ENCODE measurements around the gene ALDH8A1.
A peak's percentile ranks its signal among the peaks of the same experiment; 100 is the strongest.

The ALDH8A1 gene, protein sequence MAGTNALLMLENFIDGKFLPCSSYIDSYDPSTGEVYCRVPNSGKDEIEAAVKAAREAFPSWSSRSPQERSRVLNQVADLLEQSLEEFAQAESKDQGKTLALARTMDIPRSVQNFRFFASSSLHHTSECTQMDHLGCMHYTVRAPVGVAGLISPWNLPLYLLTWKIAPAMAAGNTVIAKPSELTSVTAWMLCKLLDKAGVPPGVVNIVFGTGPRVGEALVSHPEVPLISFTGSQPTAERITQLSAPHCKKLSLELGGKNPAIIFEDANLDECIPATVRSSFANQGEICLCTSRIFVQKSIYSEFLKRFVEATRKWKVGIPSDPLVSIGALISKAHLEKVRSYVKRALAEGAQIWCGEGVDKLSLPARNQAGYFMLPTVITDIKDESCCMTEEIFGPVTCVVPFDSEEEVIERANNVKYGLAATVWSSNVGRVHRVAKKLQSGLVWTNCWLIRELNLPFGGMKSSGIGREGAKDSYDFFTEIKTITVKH

DNA sequence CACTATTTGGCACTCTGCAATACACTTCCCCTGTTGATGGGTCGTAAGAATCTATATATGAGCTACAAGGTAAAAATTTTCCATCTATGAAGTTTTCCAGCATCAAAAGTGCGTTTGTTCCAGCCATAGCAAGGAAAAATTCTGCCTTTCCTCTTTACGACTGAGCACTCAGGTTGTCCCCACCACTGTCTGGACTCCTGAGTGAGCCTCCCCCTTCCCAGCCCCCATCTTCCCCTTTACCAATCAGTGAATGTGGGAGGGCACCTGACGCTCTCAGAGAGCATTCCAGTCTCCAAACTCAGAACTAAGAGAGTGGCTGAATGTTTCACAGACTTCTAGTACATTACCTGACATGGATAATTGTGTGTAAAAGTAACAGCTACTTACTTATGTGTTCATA, at the start of gene ALDH8A1:
Gene ALDH8A1, minus strand, starts transcription at position 175 of the 400 bp plus-strand sequence. Its CDS starts 48 bp downstream, at position 127.
- no peak for ATAC-seq
- Mint-ChIP-seq H3K9me3 (no peaks in the 10 kb centered on the region), H3K27ac (no peak within 1 kb of the TSS), H3K36me3 (ENCODE audit: low read depth) (no peaks in the 10 kb centered on the region), H3K4me1 (no peaks in the 10 kb centered on the region), H3K27me3 (no peaks in the 10 kb centered on the region), H3K4me3 (no peak within 1 kb of the TSS)
- DNase-seq = no peak

DNA sequence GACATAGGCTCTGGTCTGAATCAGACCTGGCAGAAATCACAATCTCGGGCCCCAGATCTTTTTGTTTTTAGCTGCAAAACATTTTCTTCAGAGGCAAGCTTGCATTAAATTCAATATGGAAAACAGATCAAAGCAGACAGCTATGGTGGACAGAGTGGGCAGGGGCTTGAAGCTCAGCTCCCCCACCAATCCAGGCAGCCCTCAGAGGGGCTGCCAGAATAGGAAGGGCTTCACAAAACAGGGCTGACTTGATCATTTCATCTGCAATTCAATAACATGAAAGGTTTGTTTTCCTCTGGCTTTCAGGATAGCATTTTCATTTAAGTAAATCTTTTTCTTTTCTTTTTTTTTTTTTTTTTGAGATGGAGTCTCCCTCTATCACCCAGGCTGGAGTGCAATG, 49.2 kb upstream of the ALDH8A1 start:
- Mint-ChIP-seq H3K4me3 (no peak overlapping the region), H3K36me3 (ENCODE audit: low read depth) (peaks cover 38% of the 10 kb centered on the region)

DNA sequence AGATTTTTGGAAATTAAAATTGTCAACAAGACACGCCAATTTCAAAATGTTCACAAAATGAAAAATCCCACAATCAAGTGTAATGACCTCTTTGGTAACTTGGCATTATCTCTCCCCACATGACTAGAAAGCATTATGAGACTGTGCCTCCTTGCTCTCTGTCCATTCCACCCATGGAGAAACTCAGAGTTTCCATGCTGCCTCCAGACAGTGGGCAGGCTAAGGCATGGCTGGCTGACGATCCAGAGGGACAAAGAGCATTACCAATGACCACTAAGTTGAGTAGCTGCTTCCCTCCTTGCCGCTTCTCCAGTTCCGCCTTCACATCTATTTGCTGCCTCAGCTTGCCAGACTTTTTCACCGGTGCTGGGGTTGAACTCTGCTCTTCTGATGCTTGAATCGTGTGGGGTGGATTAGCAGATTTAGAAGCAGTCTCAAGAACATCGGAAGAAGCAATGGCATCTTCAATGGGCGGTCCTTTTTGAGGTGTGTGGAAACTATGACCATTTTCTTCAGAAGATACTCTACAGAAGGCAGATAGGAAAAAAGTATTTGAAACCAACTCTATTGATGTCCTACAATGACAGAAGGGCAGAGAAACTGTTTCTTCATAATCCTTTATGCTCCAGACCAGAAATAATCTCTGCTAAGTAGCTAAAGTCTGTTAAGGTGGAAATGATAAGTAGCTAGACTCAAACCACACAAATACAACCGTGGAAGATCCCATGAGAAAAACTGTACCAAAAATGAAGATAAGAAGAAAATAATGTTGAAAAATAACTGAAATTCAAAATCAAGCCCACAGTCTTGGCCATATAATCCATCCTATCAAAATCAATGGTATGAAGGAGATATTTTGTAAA, 47.5 kb upstream of the ALDH8A1 start:
- Mint-ChIP-seq H3K4me1 (peaks cover 23% of the 10 kb centered on the region), H3K36me3 (ENCODE audit: low read depth) (peaks cover 44% of the 10 kb centered on the region), H3K27ac (peak overlapping the region; percentile 84), H3K4me3 (peak overlapping the region; percentile 3), H3K9me3 (no peaks in the 10 kb centered on the region), H3K27me3 (no peaks in the 10 kb centered on the region)
- ATAC-seq (peak; percentile 73), DNase-seq (no peak)

More for the DNA sequence above, 49.2 kb upstream of the ALDH8A1 start:
- Mint-ChIP-seq H3K4me1 (peaks cover 29% of the 10 kb centered on the region), H3K27me3 (no peaks in the 10 kb centered on the region), H3K27ac (no peak overlapping the region), H3K9me3 (no peaks in the 10 kb centered on the region)
- no peak for DNase-seq
- no peak for ATAC-seq

DNA sequence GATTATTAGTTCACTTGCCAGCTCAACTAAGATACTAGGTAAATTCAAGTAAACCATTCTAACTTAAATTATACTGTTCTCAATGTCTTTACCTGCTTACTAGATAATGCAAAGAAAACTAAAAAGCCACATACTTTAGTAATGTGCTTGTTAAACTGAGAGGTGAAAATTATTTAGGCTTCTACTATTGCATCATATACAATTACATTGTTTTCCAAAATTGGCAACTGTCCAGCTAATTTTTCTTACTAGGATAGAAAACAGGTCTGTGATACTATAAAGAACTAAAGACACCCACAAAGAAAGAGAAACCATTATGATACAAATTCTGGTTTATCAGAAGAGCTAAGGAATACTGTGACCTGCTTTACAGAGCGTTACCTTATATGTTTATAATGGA, 45.6 kb upstream of the ALDH8A1 start:
- Mint-ChIP-seq H3K27me3 (no peaks in the 10 kb centered on the region), H3K9me3 (no peaks in the 10 kb centered on the region), H3K27ac (no peak overlapping the region), H3K4me1 (peaks cover 22% of the 10 kb centered on the region), H3K4me3 (no peak overlapping the region), H3K36me3 (ENCODE audit: low read depth) (peaks cover 37% of the 10 kb centered on the region)
- ATAC-seq (no peak), DNase-seq (no peak)

DNA sequence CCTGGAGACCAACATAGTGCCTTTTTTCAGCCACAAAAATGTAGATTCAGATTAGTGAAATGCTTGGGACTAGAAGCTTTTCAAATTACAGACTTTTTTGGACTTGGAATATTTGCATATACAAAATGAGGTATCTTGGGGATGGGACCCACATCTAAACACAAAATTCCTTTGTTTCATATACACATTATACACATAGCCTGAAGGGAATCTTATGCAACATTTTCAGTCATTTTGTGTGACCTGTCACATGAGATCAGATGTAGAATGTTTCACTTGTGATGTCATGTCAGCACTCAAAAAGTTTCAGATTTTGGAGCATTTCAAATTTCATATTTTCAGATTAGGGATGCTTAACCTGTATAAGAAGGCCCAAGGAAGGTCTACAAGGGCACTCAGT, 44.5 kb upstream of the ALDH8A1 start:
- H3K36me3 Mint-ChIP-seq (ENCODE audit: low read depth) = peaks cover 42% of the 10 kb centered on the region
- H3K4me1 Mint-ChIP-seq = peaks cover 22% of the 10 kb centered on the region
- DNase-seq (no peak), ATAC-seq (no peak)
- no peak overlapping the region for H3K27ac Mint-ChIP-seq
- no peaks in the 10 kb centered on the region for H3K9me3 Mint-ChIP-seq
- no peak overlapping the region for H3K4me3 Mint-ChIP-seq
- no peaks in the 10 kb centered on the region for H3K27me3 Mint-ChIP-seq

DNA sequence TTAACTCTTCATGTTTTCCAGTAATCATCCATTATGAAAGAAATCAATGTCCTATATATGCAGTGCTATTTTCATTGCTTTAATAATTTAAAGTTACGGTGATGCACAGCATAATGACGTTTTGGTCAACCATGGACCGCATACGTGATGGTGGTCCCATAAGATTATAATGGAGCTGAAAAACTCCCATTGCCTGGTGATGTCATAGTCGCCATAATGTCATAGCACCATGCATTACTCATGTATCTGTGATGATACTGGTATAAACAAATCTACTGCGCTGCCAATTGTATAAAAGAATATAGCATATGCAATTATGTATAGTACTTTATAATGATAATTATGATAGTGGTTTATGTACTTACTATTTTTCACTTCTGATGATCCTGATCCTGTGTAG, 42.3 kb upstream of the ALDH8A1 start:
- Mint-ChIP-seq H3K27me3 (no peaks in the 10 kb centered on the region), H3K27ac (no peak overlapping the region), H3K4me3 (no peak overlapping the region), H3K4me1 (peaks cover 7% of the 10 kb centered on the region), H3K36me3 (ENCODE audit: low read depth) (peaks cover 47% of the 10 kb centered on the region), H3K9me3 (no peaks in the 10 kb centered on the region)
- ATAC-seq (no peak), DNase-seq (no peak)

DNA sequence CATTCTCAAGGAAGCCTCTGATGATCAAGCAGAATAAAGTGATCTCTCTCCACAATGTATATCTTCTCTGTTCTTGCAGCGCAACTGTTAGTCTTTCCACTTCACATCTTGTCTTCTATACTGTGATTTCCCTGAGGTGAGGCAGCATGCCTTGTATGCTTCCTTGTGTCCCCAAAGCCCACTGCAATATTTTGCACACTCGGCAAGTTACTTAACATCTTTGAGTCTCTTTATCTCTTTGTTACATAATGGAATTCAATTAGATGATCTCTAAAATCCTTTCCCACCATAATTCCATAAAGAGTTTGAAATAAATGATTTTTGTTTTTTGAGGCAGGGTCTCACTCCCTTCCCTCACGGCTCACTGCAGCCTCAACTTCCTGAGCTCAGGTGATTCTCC, 40.4 kb upstream of the ALDH8A1 start:
- H3K4me3 Mint-ChIP-seq = no peak overlapping the region
- no peak overlapping the region for H3K27ac Mint-ChIP-seq
- H3K27me3 Mint-ChIP-seq = no peaks in the 10 kb centered on the region
- DNase-seq (no peak), ATAC-seq (no peak)
- no peaks in the 10 kb centered on the region for H3K4me1 Mint-ChIP-seq
- H3K9me3 Mint-ChIP-seq = no peaks in the 10 kb centered on the region
- peaks cover 35% of the 10 kb centered on the region for H3K36me3 Mint-ChIP-seq (ENCODE audit: low read depth)

DNA sequence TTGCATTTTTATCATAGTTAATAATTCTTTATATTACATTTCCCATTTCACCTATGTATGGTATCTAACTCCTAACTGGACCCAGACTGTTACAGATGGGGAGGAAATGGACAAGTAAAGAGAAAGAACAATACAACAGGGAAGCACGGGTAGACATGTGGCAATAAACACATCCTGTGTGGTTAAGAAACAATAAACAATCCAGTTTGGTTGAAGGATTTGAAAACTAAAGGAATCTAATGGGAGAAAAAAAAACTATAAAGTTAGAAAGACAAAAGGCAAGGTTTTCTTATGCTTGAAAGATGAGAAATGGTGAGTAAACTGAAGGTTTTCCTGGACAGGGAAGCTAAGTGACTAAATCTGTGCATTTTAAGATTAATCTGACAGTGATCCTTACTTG, 34.9 kb upstream of the ALDH8A1 start:
- Mint-ChIP-seq H3K36me3 (ENCODE audit: low read depth) (peaks cover 50% of the 10 kb centered on the region), H3K27ac (no peak overlapping the region), H3K4me1 (peaks cover 40% of the 10 kb centered on the region), H3K9me3 (no peaks in the 10 kb centered on the region), H3K27me3 (no peaks in the 10 kb centered on the region), H3K4me3 (no peak overlapping the region)
- ATAC-seq = no peak
- no peak for DNase-seq

DNA sequence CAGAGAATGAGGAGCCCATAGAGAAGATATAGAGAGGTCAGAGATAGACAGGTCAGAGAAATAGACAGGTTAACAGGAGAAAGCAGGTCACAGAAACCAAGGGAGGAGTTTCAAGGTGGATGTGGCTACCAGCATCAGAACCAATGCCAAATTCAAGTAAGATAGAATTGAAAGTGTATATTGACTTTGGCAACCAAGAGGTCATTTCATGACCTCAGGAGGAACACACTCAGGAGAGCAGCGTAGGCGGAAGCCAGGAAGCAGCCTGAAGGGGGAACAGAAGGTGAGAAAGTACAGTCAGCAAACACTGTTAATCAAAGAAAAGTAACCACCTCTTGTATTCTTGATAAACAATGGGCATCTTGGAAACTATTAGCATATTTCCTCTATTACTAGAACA, 33.9 kb upstream of the ALDH8A1 start:
- Mint-ChIP-seq H3K4me1 (peaks cover 49% of the 10 kb centered on the region), H3K36me3 (ENCODE audit: low read depth) (peaks cover 51% of the 10 kb centered on the region), H3K27me3 (no peaks in the 10 kb centered on the region), H3K9me3 (no peaks in the 10 kb centered on the region), H3K27ac (peak overlapping the region; percentile 0), H3K4me3 (no peak overlapping the region)
- no peak for DNase-seq
- ATAC-seq = no peak

DNA sequence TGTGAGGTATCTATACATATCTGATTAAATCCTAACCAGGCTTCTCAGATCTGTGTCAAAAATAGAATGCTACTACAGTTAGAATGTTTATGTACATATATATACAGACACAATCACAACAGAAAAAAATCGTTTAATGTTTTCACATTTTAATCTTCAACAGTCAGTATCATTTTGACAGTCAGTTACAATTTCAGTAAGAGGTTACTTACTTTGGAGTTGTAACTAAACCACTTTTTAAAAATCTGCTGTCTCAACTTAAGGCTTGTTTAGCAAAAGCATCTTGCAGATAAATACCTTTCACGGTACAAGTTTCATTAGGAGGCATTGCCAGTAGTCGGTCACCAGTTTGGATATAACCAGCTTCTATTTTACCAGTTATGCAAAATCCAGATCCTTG, 32.3 kb upstream of the ALDH8A1 start:
- DNase-seq (no peak), ATAC-seq (no peak)
- Mint-ChIP-seq H3K36me3 (ENCODE audit: low read depth) (peaks cover 55% of the 10 kb centered on the region), H3K4me3 (no peak overlapping the region), H3K9me3 (no peaks in the 10 kb centered on the region), H3K27ac (no peak overlapping the region), H3K4me1 (peaks cover 54% of the 10 kb centered on the region), H3K27me3 (no peaks in the 10 kb centered on the region)

DNA sequence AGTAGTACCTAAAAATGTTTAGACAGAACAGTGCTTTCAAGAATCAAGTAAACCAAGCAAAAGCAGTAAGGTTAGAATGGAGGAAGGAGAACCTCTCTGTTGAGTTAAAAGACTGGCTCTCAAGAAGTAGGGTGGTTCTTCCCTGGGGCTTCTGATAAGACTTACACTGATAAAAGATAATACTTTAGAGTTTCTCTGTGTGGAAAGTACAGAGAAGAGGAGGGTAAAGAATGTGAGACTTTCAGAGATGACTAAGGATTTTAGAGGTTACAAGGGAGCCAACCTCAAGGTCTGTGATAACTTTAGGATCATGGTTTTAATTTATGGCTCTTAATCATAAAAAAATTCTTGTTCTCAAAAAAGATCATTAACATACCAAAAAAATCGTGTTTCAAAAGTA, 30.9 kb upstream of the ALDH8A1 start:
- peak overlapping the region; percentile 65 for H3K27ac Mint-ChIP-seq
- H3K27me3 Mint-ChIP-seq = no peaks in the 10 kb centered on the region
- peaks cover 54% of the 10 kb centered on the region for H3K4me1 Mint-ChIP-seq
- no peaks in the 10 kb centered on the region for H3K9me3 Mint-ChIP-seq
- H3K4me3 Mint-ChIP-seq = peak overlapping the region; percentile 22
- no peak for DNase-seq
- peaks cover 64% of the 10 kb centered on the region for H3K36me3 Mint-ChIP-seq (ENCODE audit: low read depth)
- peak; percentile 77 for ATAC-seq

DNA sequence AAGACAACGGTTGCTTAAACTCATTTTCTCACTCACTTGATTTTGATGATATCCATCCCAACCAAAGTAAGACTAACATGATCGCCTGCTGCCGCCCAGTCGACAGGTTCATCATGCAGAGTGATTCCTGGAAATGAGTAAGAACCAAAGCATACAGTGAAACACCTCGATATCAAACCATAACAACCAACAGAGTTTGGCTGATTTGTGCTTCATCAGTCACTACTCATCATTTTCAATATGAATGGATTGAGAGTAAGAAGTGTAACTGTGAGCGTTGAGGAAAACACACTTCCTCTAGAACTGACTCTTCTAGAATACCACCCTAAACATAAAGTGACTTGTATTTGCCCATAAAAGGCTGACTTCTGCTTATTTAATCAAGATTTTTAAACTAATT, 29.2 kb upstream of the ALDH8A1 start:
- peak overlapping the region; percentile 0 for H3K4me3 Mint-ChIP-seq
- ATAC-seq = peak; percentile 85
- no peaks in the 10 kb centered on the region for H3K27me3 Mint-ChIP-seq
- H3K4me1 Mint-ChIP-seq = peaks cover 52% of the 10 kb centered on the region
- H3K27ac Mint-ChIP-seq = peak overlapping the region; percentile 52
- peak; percentile 41 for DNase-seq
- peaks cover 71% of the 10 kb centered on the region for H3K36me3 Mint-ChIP-seq (ENCODE audit: low read depth)
- no peaks in the 10 kb centered on the region for H3K9me3 Mint-ChIP-seq

DNA sequence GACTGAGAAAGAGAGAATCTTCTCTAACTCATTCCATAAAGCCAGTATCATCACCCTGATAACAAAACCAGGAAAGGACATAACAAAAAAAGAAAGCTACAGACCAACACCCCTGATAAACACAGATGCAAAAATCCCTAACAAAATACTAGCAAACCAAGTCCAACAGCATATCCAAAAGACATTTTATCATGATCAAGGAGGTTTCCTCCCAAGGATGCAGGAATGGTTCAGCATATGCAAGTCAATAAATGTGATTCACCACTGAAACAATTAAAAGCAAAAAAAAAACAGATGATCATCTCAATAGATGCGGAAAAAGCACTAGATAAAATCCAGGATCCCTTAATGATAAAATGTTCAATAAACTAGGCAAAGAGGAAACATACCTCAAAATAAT, 24.5 kb upstream of the ALDH8A1 start:
- ATAC-seq (no peak), DNase-seq (no peak)
- no peaks in the 10 kb centered on the region for H3K27me3 Mint-ChIP-seq
- H3K4me1 Mint-ChIP-seq = peaks cover 10% of the 10 kb centered on the region
- H3K36me3 Mint-ChIP-seq (ENCODE audit: low read depth) = peaks cover 60% of the 10 kb centered on the region
- no peak overlapping the region for H3K4me3 Mint-ChIP-seq
- H3K9me3 Mint-ChIP-seq = no peaks in the 10 kb centered on the region
- H3K27ac Mint-ChIP-seq = no peak overlapping the region

DNA sequence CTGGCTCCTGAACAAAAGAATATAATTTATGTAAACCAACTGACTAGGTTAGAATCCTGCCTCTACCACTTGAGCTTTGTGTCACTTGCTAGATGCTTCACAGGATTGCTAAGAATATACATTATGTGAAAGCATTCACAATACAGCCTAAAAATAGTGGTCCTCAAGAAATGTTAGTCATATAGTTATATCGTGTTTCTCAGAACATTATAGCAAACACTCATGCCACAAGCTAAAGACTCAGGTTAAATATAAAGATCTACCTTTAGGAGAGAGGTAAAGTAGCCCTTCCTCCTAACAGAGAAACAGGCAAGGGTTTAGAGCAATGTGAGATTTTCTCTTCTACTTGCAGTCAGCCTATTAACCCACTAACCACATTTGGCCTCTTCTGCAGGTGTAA, 17.8 kb upstream of the ALDH8A1 start:
- ATAC-seq (no peak), DNase-seq (no peak)
- Mint-ChIP-seq H3K9me3 (no peaks in the 10 kb centered on the region), H3K4me3 (no peak overlapping the region), H3K36me3 (ENCODE audit: low read depth) (peaks cover 43% of the 10 kb centered on the region), H3K27ac (no peak overlapping the region), H3K27me3 (no peaks in the 10 kb centered on the region), H3K4me1 (no peaks in the 10 kb centered on the region)

Data from activated naive CD8-positive, alpha-beta T cell treated with anti-CD3 and anti-CD28 coated beads, Interleukin-2, amount 50 U/mL, for 24 hours (primary cell).